ENCODE measurements around the gene TKTL2. TPM values are rescaled to one million over a fixed set of nuclear protein-coding genes. Genes with fewer than 3 reads are reported as not detected.

TKTL2 gene
- total and polyA plus RNA-seq, 2 experiments from 2014 or later = 0.07 TPM; not detected in 1

DNA sequence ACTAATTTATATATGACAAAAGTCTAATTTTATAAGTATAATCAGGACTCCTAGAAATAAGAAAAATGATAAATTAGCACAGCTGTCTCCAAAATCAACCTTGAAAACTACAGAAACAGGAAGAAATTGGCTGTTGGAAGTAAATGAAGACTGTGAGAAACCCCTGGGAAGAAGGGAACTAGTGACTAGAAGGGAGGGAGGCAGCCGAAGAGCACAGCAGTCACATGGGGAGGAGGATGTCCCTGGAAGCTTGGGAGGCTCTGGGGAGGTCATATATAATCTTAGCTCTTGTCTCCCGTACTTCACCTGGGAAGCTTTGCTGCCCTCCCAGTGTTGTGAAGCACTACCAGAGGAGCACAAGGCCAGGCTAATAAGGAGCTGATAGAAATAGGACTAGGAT lies 12.0 kb upstream of the TKTL2 start:
- Histone ChIP-seq H3K36me3 (ENCODE audit: insufficient read depth) (no peaks in the 10 kb centered on the region), H3K4me3 (no peak overlapping the region), H3K27ac (ENCODE audit: low read depth) (no peak overlapping the region), H3K4me1 (ENCODE audit: insufficient read depth) (no peaks in the 10 kb centered on the region), H4K20me1 (replicated peaks; ENCODE audit: insufficient read depth) (no peaks in the 10 kb centered on the region), H3K4me2 (no peak overlapping the region), H3F3A (replicated peaks; ENCODE audit: low read depth) (no peaks in the 10 kb centered on the region), H2AFZ (peak overlapping the region; percentile 45; the same call in 1 of the 2 replicates), H3K27me3 (ENCODE audit: insufficient read depth) (no peaks in the 10 kb centered on the region), H3K9me2 (ENCODE audit: insufficient read depth) (no peaks in the 10 kb centered on the region), H3K79me2 (replicated peaks; ENCODE audit: insufficient read depth) (no peaks in the 10 kb centered on the region)
- TF ChIP-seq JUNB (IDR thresholded peaks at IDR 0.05; ENCODE audit: unreplicated experiment) (no peak), ZNF331 (CRISPR knock-in tag; IDR thresholded peaks at IDR 0.05; ENCODE audit: low read depth) (no peak), EZH2 (IDR thresholded peaks at IDR 0.05; ENCODE audit: low read depth, unreplicated experiment) (no peak), ZNF114 (CRISPR knock-in tag; IDR thresholded peaks at IDR 0.05) (no peak), CREB1 (CRISPR knock-in tag; IDR thresholded peaks at IDR 0.05; ENCODE audit: low read depth) (no peak), STAT1 (IDR thresholded peaks at IDR 0.05; ENCODE audit: unreplicated experiment) (no peak), EZH2phosphoT487 (IDR thresholded peaks at IDR 0.05; ENCODE audit: unreplicated experiment) (no peak), POLR2AphosphoS5 (IDR thresholded peaks at IDR 0.05; ENCODE audit: low read depth) (no peak), NANOG (IDR thresholded peaks at IDR 0.05; ENCODE audit: borderline replicate concordance) (no peak)
- TF ChIP-seq, protein P1, sequence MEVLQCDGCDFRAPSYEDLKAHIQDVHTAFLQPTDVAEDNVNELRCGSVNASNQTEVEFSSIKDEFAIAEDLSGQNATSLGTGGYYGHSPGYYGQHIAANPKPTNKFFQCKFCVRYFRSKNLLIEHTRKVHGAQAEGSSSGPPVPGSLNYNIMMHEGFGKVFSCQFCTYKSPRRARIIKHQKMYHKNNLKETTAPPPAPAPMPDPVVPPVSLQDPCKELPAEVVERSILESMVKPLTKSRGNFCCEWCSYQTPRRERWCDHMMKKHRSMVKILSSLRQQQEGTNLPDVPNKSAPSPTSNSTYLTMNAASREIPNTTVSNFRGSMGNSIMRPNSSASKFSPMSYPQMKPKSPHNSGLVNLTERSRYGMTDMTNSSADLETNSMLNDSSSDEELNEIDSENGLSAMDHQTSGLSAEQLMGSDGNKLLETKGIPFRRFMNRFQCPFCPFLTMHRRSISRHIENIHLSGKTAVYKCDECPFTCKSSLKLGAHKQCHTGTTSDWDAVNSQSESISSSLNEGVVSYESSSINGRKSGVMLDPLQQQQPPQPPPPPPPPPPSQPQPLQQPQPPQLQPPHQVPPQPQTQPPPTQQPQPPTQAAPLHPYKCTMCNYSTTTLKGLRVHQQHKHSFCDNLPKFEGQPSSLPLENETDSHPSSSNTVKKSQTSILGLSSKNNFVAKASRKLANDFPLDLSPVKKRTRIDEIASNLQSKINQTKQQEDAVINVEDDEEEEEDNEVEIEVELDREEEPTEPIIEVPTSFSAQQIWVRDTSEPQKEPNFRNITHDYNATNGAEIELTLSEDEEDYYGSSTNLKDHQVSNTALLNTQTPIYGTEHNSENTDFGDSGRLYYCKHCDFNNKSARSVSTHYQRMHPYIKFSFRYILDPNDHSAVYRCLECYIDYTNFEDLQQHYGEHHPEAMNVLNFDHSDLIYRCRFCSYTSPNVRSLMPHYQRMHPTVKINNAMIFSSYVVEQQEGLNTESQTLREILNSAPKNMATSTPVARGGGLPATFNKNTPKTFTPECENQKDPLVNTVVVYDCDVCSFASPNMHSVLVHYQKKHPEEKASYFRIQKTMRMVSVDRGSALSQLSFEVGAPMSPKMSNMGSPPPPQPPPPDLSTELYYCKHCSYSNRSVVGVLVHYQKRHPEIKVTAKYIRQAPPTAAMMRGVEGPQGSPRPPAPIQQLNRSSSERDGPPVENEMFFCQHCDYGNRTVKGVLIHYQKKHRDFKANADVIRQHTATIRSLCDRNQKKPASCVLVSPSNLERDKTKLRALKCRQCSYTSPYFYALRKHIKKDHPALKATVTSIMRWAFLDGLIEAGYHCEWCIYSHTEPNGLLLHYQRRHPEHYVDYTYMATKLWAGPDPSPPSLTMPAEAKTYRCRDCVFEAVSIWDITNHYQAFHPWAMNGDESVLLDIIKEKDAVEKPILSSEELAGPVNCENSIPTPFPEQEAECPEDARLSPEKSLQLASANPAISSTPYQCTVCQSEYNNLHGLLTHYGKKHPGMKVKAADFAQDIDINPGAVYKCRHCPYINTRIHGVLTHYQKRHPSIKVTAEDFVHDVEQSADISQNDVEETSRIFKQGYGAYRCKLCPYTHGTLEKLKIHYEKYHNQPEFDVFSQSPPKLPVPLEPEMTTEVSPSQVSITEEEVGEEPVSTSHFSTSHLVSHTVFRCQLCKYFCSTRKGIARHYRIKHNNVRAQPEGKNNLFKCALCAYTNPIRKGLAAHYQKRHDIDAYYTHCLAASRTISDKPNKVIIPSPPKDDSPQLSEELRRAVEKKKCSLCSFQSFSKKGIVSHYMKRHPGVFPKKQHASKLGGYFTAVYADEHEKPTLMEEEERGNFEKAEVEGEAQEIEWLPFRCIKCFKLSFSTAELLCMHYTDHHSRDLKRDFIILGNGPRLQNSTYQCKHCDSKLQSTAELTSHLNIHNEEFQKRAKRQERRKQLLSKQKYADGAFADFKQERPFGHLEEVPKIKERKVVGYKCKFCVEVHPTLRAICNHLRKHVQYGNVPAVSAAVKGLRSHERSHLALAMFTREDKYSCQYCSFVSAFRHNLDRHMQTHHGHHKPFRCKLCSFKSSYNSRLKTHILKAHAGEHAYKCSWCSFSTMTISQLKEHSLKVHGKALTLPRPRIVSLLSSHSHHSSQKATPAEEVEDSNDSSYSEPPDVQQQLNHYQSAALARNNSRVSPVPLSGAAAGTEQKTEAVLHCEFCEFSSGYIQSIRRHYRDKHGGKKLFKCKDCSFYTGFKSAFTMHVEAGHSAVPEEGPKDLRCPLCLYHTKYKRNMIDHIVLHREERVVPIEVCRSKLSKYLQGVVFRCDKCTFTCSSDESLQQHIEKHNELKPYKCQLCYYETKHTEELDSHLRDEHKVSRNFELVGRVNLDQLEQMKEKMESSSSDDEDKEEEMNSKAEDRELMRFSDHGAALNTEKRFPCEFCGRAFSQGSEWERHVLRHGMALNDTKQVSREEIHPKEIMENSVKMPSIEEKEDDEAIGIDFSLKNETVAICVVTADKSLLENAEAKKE (CRISPR knock-in tag; IDR thresholded peaks at IDR 0.05) = no peak
- TF ChIP-seq, protein P2, sequence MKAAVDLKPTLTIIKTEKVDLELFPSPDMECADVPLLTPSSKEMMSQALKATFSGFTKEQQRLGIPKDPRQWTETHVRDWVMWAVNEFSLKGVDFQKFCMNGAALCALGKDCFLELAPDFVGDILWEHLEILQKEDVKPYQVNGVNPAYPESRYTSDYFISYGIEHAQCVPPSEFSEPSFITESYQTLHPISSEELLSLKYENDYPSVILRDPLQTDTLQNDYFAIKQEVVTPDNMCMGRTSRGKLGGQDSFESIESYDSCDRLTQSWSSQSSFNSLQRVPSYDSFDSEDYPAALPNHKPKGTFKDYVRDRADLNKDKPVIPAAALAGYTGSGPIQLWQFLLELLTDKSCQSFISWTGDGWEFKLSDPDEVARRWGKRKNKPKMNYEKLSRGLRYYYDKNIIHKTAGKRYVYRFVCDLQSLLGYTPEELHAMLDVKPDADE (IDR thresholded peaks at IDR 0.05) = no peak
- TF ChIP-seq, protein P3, sequence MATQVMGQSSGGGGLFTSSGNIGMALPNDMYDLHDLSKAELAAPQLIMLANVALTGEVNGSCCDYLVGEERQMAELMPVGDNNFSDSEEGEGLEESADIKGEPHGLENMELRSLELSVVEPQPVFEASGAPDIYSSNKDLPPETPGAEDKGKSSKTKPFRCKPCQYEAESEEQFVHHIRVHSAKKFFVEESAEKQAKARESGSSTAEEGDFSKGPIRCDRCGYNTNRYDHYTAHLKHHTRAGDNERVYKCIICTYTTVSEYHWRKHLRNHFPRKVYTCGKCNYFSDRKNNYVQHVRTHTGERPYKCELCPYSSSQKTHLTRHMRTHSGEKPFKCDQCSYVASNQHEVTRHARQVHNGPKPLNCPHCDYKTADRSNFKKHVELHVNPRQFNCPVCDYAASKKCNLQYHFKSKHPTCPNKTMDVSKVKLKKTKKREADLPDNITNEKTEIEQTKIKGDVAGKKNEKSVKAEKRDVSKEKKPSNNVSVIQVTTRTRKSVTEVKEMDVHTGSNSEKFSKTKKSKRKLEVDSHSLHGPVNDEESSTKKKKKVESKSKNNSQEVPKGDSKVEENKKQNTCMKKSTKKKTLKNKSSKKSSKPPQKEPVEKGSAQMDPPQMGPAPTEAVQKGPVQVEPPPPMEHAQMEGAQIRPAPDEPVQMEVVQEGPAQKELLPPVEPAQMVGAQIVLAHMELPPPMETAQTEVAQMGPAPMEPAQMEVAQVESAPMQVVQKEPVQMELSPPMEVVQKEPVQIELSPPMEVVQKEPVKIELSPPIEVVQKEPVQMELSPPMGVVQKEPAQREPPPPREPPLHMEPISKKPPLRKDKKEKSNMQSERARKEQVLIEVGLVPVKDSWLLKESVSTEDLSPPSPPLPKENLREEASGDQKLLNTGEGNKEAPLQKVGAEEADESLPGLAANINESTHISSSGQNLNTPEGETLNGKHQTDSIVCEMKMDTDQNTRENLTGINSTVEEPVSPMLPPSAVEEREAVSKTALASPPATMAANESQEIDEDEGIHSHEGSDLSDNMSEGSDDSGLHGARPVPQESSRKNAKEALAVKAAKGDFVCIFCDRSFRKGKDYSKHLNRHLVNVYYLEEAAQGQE (IDR thresholded peaks at IDR 0.05; ENCODE audit: unreplicated experiment) = no peak
- TF ChIP-seq, protein P4, sequence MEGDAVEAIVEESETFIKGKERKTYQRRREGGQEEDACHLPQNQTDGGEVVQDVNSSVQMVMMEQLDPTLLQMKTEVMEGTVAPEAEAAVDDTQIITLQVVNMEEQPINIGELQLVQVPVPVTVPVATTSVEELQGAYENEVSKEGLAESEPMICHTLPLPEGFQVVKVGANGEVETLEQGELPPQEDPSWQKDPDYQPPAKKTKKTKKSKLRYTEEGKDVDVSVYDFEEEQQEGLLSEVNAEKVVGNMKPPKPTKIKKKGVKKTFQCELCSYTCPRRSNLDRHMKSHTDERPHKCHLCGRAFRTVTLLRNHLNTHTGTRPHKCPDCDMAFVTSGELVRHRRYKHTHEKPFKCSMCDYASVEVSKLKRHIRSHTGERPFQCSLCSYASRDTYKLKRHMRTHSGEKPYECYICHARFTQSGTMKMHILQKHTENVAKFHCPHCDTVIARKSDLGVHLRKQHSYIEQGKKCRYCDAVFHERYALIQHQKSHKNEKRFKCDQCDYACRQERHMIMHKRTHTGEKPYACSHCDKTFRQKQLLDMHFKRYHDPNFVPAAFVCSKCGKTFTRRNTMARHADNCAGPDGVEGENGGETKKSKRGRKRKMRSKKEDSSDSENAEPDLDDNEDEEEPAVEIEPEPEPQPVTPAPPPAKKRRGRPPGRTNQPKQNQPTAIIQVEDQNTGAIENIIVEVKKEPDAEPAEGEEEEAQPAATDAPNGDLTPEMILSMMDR (conservative IDR thresholded peaks at IDR 0.05; ENCODE audit: low read depth in 2 of 2) = no peak
- no peak overlapping the region for H3K27ac Mint-ChIP-seq
- peaks cover 2% of the 10 kb centered on the region; the same call in 2 of the 3 replicates for H3K4me1 Mint-ChIP-seq
- no peaks in the 10 kb centered on the region for H3K36me3 Mint-ChIP-seq (ENCODE audit: low read depth)
- H3K4me3 Mint-ChIP-seq = no peak overlapping the region
- no peaks in the 10 kb centered on the region for H3K9me3 Mint-ChIP-seq
- ATAC-seq (peak; percentile 33; the same call in 1 of the 3 replicates), DNase-seq (ENCODE audit: low spot score) (no peak)
- no peaks in the 10 kb centered on the region for H3K27me3 Mint-ChIP-seq (ENCODE audit: insufficient read depth, low read depth, poor library complexity)
